ENCODE measurements around the gene FBXO5. TPM values are rescaled to one million over a fixed set of nuclear protein-coding genes. Genes with fewer than 3 reads are reported as not detected.
"Not testable (repeated sequence)": the region's sequence is repeated elsewhere in the genome, so short reads cannot be mapped to it uniquely, and the experiment has no call there.

FBXO5 gene
- total and polyA plus RNA-seq, 4 donors = 12.5 to 16.6 (median 13.8) TPM

GRCh38 chr6:152980656-152981055 lies 2.2 kb downstream of the FBXO5 start:
- Histone ChIP-seq H3K27ac (ENCODE audit: low read depth, low read length) (no peak overlapping the region), H3K27me3 (ENCODE audit: control insufficient read depth, insufficient read depth, low read length) (no peaks in the 10 kb centered on the region), H3K4me3 (ENCODE audit: low read depth, low read length) (peak overlapping the region; percentile 97), H3K4me1 (ENCODE audit: control insufficient read depth, insufficient read depth, low read length) (peaks cover 20% of the 10 kb centered on the region), H3K36me3 (ENCODE audit: control insufficient read depth, insufficient read depth, low read length) (no peaks in the 10 kb centered on the region), H3K9me3 (ENCODE audit: control insufficient read depth, insufficient read depth, low read length) (no peaks in the 10 kb centered on the region)
- WGBS (ENCODE audit: insufficient coverage) = no CpG with 5 or more reads among the region's 1 CpG
- no peak for DNase-seq (ENCODE audit: low read depth in 4 of 6, low spot score in 6 of 6)

GRCh38 chr6:152979116-152979515 lies 3.7 kb downstream of the FBXO5 start:
- H3K27ac ChIP-seq (ENCODE audit: low read depth, low read length) = no peak overlapping the region
- WGBS (ENCODE audit: insufficient coverage) = no CpG with 5 or more reads among the region's 1 CpG
- no peaks in the 10 kb centered on the region for H3K9me3 ChIP-seq (ENCODE audit: control insufficient read depth, insufficient read depth, low read length)
- H3K4me1 ChIP-seq (ENCODE audit: control insufficient read depth, insufficient read depth, low read length) = peaks cover 10% of the 10 kb centered on the region
- no peak for DNase-seq (ENCODE audit: low read depth in 4 of 6, low spot score in 6 of 6)
- H3K27me3 ChIP-seq (ENCODE audit: control insufficient read depth, insufficient read depth, low read length) = no peaks in the 10 kb centered on the region
- no peak overlapping the region for H3K4me3 ChIP-seq (ENCODE audit: low read depth, low read length)
- no peaks in the 10 kb centered on the region for H3K36me3 ChIP-seq (ENCODE audit: control insufficient read depth, insufficient read depth, low read length)

- WGBS (ENCODE audit: insufficient coverage) = no CpG with 5 or more reads among the region's 3 CpGs
- peaks cover 3% of the 10 kb centered on the region for H3K36me3 ChIP-seq (ENCODE audit: control insufficient read depth, insufficient read depth, low read length)
- DNase-seq (ENCODE audit: low read depth in 4 of 6, low spot score in 6 of 6) = no peak
- H3K9me3 ChIP-seq (ENCODE audit: control insufficient read depth, insufficient read depth, low read length) = no peaks in the 10 kb centered on the region
- no peak overlapping the region for H3K4me3 ChIP-seq (ENCODE audit: low read depth, low read length)
- peaks cover 9% of the 10 kb centered on the region for H3K4me1 ChIP-seq (ENCODE audit: control insufficient read depth, insufficient read depth, low read length)
- no peaks in the 10 kb centered on the region for H3K27me3 ChIP-seq (ENCODE audit: control insufficient read depth, insufficient read depth, low read length)
- H3K27ac ChIP-seq (ENCODE audit: low read depth, low read length) = no peak overlapping the region
Measured at GRCh38 chr6:152978058-152978457, 4.8 kb downstream of the FBXO5 start.

- peaks cover 7% of the 10 kb centered on the region for H3K4me1 ChIP-seq (ENCODE audit: control insufficient read depth, insufficient read depth, low read length)
- H3K4me3 ChIP-seq (ENCODE audit: low read depth, low read length) = no peak overlapping the region
- no peaks in the 10 kb centered on the region for H3K9me3 ChIP-seq (ENCODE audit: control insufficient read depth, insufficient read depth, low read length)
- no peak for DNase-seq (ENCODE audit: low read depth in 4 of 6, low spot score in 6 of 6)
- H3K36me3 ChIP-seq (ENCODE audit: control insufficient read depth, insufficient read depth, low read length) = peaks cover 3% of the 10 kb centered on the region
- no peaks in the 10 kb centered on the region for H3K27me3 ChIP-seq (ENCODE audit: control insufficient read depth, insufficient read depth, low read length)
- H3K27ac ChIP-seq (ENCODE audit: low read depth, low read length) = no peak overlapping the region
Measured at GRCh38 chr6:152977556-152977955, 5.3 kb downstream of the FBXO5 start.

GRCh38 chr6:152976749-152977148 lies 6.1 kb downstream of the FBXO5 start:
- no peak overlapping the region for H3K4me3 ChIP-seq (ENCODE audit: low read depth, low read length)
- H3K27ac ChIP-seq (ENCODE audit: low read depth, low read length) = no peak overlapping the region
- no peaks in the 10 kb centered on the region for H3K27me3 ChIP-seq (ENCODE audit: control insufficient read depth, insufficient read depth, low read length)
- H3K36me3 ChIP-seq (ENCODE audit: control insufficient read depth, insufficient read depth, low read length) = peaks cover 3% of the 10 kb centered on the region
- no peaks in the 10 kb centered on the region for H3K9me3 ChIP-seq (ENCODE audit: control insufficient read depth, insufficient read depth, low read length)
- no peaks in the 10 kb centered on the region for H3K4me1 ChIP-seq (ENCODE audit: control insufficient read depth, insufficient read depth, low read length)
- DNase-seq (ENCODE audit: low read depth in 4 of 6, low spot score in 6 of 6) = no peak
- no CpG with 5 or more reads among the region's 1 CpG for WGBS (ENCODE audit: insufficient coverage)

GRCh38 chr6:152975204-152975915 lies 7.5 kb downstream of the FBXO5 start:
- H3K9me3 ChIP-seq (ENCODE audit: control insufficient read depth, insufficient read depth, low read length) = no peaks in the 10 kb centered on the region
- DNase-seq (ENCODE audit: low read depth in 4 of 6, low spot score in 6 of 6) = no peak
- H3K4me1 ChIP-seq (ENCODE audit: control insufficient read depth, insufficient read depth, low read length) = no peaks in the 10 kb centered on the region
- H3K36me3 ChIP-seq (ENCODE audit: control insufficient read depth, insufficient read depth, low read length) = peaks cover 3% of the 10 kb centered on the region
- no CpG with 5 or more reads among the region's 4 CpGs for WGBS (ENCODE audit: insufficient coverage)
- H3K4me3 ChIP-seq (ENCODE audit: low read depth, low read length) = no peak overlapping the region
- H3K27ac ChIP-seq (ENCODE audit: low read depth, low read length) = no peak overlapping the region
- H3K27me3 ChIP-seq (ENCODE audit: control insufficient read depth, insufficient read depth, low read length) = no peaks in the 10 kb centered on the region

- Histone ChIP-seq H3K27ac (ENCODE audit: low read depth, low read length) (no peak overlapping the region), H3K4me3 (ENCODE audit: low read depth, low read length) (no peak overlapping the region), H3K9me3 (ENCODE audit: control insufficient read depth, insufficient read depth, low read length) (no peaks in the 10 kb centered on the region), H3K27me3 (ENCODE audit: control insufficient read depth, insufficient read depth, low read length) (no peaks in the 10 kb centered on the region), H3K36me3 (ENCODE audit: control insufficient read depth, insufficient read depth, low read length) (peaks cover 3% of the 10 kb centered on the region), H3K4me1 (ENCODE audit: control insufficient read depth, insufficient read depth, low read length) (no peaks in the 10 kb centered on the region)
- DNase-seq (ENCODE audit: low read depth in 4 of 6, low spot score in 6 of 6) = no peak
- WGBS (ENCODE audit: insufficient coverage) = no CpG with 5 or more reads among the region's 1 CpG
Measured at GRCh38 chr6:152973916-152974315, 8.9 kb downstream of the FBXO5 start.

- H3K4me3 ChIP-seq (ENCODE audit: low read depth, low read length) = no peak overlapping the region
- peaks cover 3% of the 10 kb centered on the region for H3K36me3 ChIP-seq (ENCODE audit: control insufficient read depth, insufficient read depth, low read length)
- DNase-seq (ENCODE audit: low read depth in 4 of 6, low spot score in 6 of 6) = no peak
- H3K4me1 ChIP-seq (ENCODE audit: control insufficient read depth, insufficient read depth, low read length) = no peaks in the 10 kb centered on the region
- no peak overlapping the region for H3K27ac ChIP-seq (ENCODE audit: low read depth, low read length)
- no peaks in the 10 kb centered on the region for H3K9me3 ChIP-seq (ENCODE audit: control insufficient read depth, insufficient read depth, low read length)
- no peaks in the 10 kb centered on the region for H3K27me3 ChIP-seq (ENCODE audit: control insufficient read depth, insufficient read depth, low read length)
- WGBS (ENCODE audit: insufficient coverage) = 94% methylated on average over 3 of the region's 6 CpGs
Measured at GRCh38 chr6:152969688-152970418, 13.0 kb downstream of the FBXO5 start.

- not testable (repeated sequence) for H3K4me3 ChIP-seq (ENCODE audit: low read depth, low read length); DNase-seq (ENCODE audit: low read depth in 4 of 6, low spot score in 6 of 6); H3K36me3 ChIP-seq (ENCODE audit: control insufficient read depth, insufficient read depth, low read length); H3K27ac ChIP-seq (ENCODE audit: low read depth, low read length); H3K4me1 ChIP-seq (ENCODE audit: control insufficient read depth, insufficient read depth, low read length); H3K27me3 ChIP-seq (ENCODE audit: control insufficient read depth, insufficient read depth, low read length); H3K9me3 ChIP-seq (ENCODE audit: control insufficient read depth, insufficient read depth, low read length)
- WGBS (ENCODE audit: insufficient coverage) = 87% methylated on average over 11 of the region's 15 CpGs
Measured at GRCh38 chr6:152966168-152966894, 16.5 kb downstream of the FBXO5 start.
